ENCODE data around the gene NANS. TPM values are rescaled to one million over a fixed set of nuclear protein-coding genes. Genes with fewer than 3 reads are reported as not detected.

Gene NANS
- total RNA-seq, 1 donor from 2014 or later = 53.8 TPM

DNA sequence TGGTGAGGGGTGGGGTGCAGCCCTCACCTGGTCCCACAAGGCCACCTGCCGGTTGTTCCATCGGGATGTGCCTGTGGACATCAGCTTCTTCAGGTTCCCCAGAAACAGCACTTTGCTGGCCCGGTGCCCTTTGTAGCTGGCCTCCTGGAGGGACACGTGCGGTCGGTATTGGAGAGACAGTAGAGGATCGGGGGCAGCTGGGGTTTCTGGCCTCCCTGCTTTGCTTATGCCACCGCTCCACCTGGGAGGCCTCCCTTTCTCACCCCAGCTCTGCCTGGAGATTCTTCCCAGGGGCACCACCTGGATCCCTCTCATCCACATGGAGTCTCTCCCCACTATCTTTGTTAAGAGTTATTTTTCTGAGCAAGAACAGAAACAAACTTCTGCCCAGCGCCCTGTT, 75.6 kb downstream of the NANS start:
- Histone ChIP-seq H3K36me3 (no peaks in the 10 kb centered on the region), H3K27ac (no peak overlapping the region), H3K27me3 (no peaks in the 10 kb centered on the region), H3K9me3 (no peaks in the 10 kb centered on the region), H3K4me3 (no peak overlapping the region), H3K4me1 (no peaks in the 10 kb centered on the region)
- DNase-seq (no peak), ATAC-seq (no peak)
- TF ChIP-seq, protein P1, sequence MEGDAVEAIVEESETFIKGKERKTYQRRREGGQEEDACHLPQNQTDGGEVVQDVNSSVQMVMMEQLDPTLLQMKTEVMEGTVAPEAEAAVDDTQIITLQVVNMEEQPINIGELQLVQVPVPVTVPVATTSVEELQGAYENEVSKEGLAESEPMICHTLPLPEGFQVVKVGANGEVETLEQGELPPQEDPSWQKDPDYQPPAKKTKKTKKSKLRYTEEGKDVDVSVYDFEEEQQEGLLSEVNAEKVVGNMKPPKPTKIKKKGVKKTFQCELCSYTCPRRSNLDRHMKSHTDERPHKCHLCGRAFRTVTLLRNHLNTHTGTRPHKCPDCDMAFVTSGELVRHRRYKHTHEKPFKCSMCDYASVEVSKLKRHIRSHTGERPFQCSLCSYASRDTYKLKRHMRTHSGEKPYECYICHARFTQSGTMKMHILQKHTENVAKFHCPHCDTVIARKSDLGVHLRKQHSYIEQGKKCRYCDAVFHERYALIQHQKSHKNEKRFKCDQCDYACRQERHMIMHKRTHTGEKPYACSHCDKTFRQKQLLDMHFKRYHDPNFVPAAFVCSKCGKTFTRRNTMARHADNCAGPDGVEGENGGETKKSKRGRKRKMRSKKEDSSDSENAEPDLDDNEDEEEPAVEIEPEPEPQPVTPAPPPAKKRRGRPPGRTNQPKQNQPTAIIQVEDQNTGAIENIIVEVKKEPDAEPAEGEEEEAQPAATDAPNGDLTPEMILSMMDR (IDR thresholded peaks at IDR 0.05) = no peak
- intact Hi-C loops (cut with DNase I) = no loop called here

Other genes starting within 250 kb of the NANS start
- gene FOXE1, start 203.5 kb upstream of the NANS start, total RNA-seq = not detected
- gene TRMO, start 134.2 kb upstream of the NANS start, total RNA-seq = 17.3 TPM
- not detected for gene HEMGN, start 118.6 kb upstream of the NANS start, total RNA-seq
- gene ANP32B, start 73.4 kb upstream of the NANS start, total RNA-seq = 107 TPM
- gene TRIM14, start 62.5 kb downstream of the NANS start, total RNA-seq = 38.7 TPM
- gene CORO2A, start 135.9 kb downstream of the NANS start, total RNA-seq = 20.0 TPM
- gene TBC1D2, start 198.9 kb downstream of the NANS start, total RNA-seq = 71.8 TPM

Measured in upper lobe of right lung (tissue), 1 donor.